Measurements from ENCODE around the gene PFN4. TPM values are rescaled to one million over a fixed set of nuclear protein-coding genes. Genes with fewer than 3 reads are reported as not detected.
"Not testable (repeated sequence)": the region's sequence is repeated elsewhere in the genome, so short reads cannot be mapped to it uniquely, and the experiment has no call there.

PFN4 gene
- not detected for total RNA-seq

- H3K27ac Mint-ChIP-seq: peak within 1 kb of the TSS; percentile 89 to 90
- ATAC-seq: peak; percentile 94 to 96
- peaks cover 0 to 9% of the 10 kb centered on the region in 2 donors for H3K36me3 Mint-ChIP-seq
- DNase-seq (ENCODE audit: low spot score in 2 of 2): peak; percentile 78
- H3K9me3 Mint-ChIP-seq: no peaks in the 10 kb centered on the region
Measured at GRCh38 chr2:24123195-24123921, at the start of gene PFN4, which contains the start of gene FAM228B. PFN4 (minus strand) TSS chr2:24123334; CDS start chr2:24122535, 799 bp downstream. FAM228B (plus strand) TSS chr2:24123469; CDS start chr2:24124362, 893 bp downstream.

GRCh38 chr2:24169023-24169422 is 45.9 kb upstream of the PFN4 start:
- H3K36me3 Mint-ChIP-seq: peaks cover 0 to 4% of the 10 kb centered on the region in 2 donors
- H3K27ac Mint-ChIP-seq: no peak overlapping the region
- no peak for DNase-seq (ENCODE audit: low spot score in 2 of 2)
- ATAC-seq: no peak
- H3K9me3 Mint-ChIP-seq: no peaks in the 10 kb centered on the region

GRCh38 chr2:24164416-24164973 is 41.4 kb upstream of the PFN4 start:
- Mint-ChIP-seq H3K9me3 (no peaks in the 10 kb centered on the region), H3K27ac (no peak overlapping the region), H3K36me3 (no peaks in the 10 kb centered on the region)
- ATAC-seq (peak; percentile 86 to 100), DNase-seq (ENCODE audit: low spot score in 2 of 2) (peak in 1 of 2 donors; percentile 82)

- DNase-seq (ENCODE audit: low spot score in 2 of 2) (no peak), ATAC-seq (no peak)
- Mint-ChIP-seq H3K36me3 (no peaks in the 10 kb centered on the region), H3K27ac (no peak overlapping the region), H3K9me3 (no peaks in the 10 kb centered on the region)
Measured at GRCh38 chr2:24163601-24164000, 40.5 kb upstream of the PFN4 start.

- no peak overlapping the region for H3K27ac Mint-ChIP-seq
- DNase-seq (ENCODE audit: low spot score in 2 of 2) (no peak), ATAC-seq (no peak)
- no peaks in the 10 kb centered on the region for H3K36me3 Mint-ChIP-seq
- H3K9me3 Mint-ChIP-seq: no peaks in the 10 kb centered on the region
Measured at GRCh38 chr2:24163186-24163585, 40.1 kb upstream of the PFN4 start.

- no peak for DNase-seq (ENCODE audit: low spot score in 2 of 2)
- H3K9me3 Mint-ChIP-seq: no peaks in the 10 kb centered on the region
- no peak overlapping the region for H3K27ac Mint-ChIP-seq
- H3K36me3 Mint-ChIP-seq: no peaks in the 10 kb centered on the region
- ATAC-seq: no peak
Measured at GRCh38 chr2:24162494-24162893, 39.4 kb upstream of the PFN4 start.

GRCh38 chr2:24160761-24161160 is 37.6 kb upstream of the PFN4 start:
- DNase-seq (ENCODE audit: low spot score in 2 of 2): no peak
- ATAC-seq: no peak
- Mint-ChIP-seq H3K36me3 (no peaks in the 10 kb centered on the region), H3K27ac (no peak overlapping the region), H3K9me3 (no peaks in the 10 kb centered on the region)

GRCh38 chr2:24159708-24160107 is 36.6 kb upstream of the PFN4 start:
- Mint-ChIP-seq H3K27ac (no peak overlapping the region), H3K9me3 (no peaks in the 10 kb centered on the region), H3K36me3 (no peaks in the 10 kb centered on the region)
- ATAC-seq (no peak), DNase-seq (ENCODE audit: low spot score in 2 of 2) (no peak)

GRCh38 chr2:24158131-24158530 is 35.0 kb upstream of the PFN4 start:
- no peaks in the 10 kb centered on the region for H3K9me3 Mint-ChIP-seq
- DNase-seq (ENCODE audit: low spot score in 2 of 2) (no peak), ATAC-seq (no peak)
- no peaks in the 10 kb centered on the region for H3K36me3 Mint-ChIP-seq
- H3K27ac Mint-ChIP-seq: no peak overlapping the region

GRCh38 chr2:24153478-24153877 is 30.3 kb upstream of the PFN4 start:
- DNase-seq (ENCODE audit: low spot score in 2 of 2) (no peak), ATAC-seq (no peak)
- H3K27ac Mint-ChIP-seq: no peak overlapping the region
- H3K36me3 Mint-ChIP-seq: peaks cover 8% of the 10 kb centered on the region in 2 donors
- H3K9me3 Mint-ChIP-seq: peaks cover 6 to 9% of the 10 kb centered on the region in 2 donors

GRCh38 chr2:24152413-24153197 is 29.5 kb upstream of the PFN4 start:
- ATAC-seq: no peak
- peak overlapping the region in 1 of 2 donors; percentile 26 for H3K27ac Mint-ChIP-seq
- peaks cover 15% of the 10 kb centered on the region in 2 donors for H3K36me3 Mint-ChIP-seq
- peaks cover 6 to 14% of the 10 kb centered on the region in 2 donors for H3K9me3 Mint-ChIP-seq
- DNase-seq (ENCODE audit: low spot score in 2 of 2): no peak

- Mint-ChIP-seq H3K27ac (no peak overlapping the region), H3K36me3 (peaks cover 20% of the 10 kb centered on the region in 2 donors), H3K9me3 (peaks cover 11 to 18% of the 10 kb centered on the region in 2 donors)
- DNase-seq (ENCODE audit: low spot score in 2 of 2) (no peak), ATAC-seq (no peak)
Measured at GRCh38 chr2:24147364-24147763, 24.2 kb upstream of the PFN4 start.

GRCh38 chr2:24140305-24140704 is 17.2 kb upstream of the PFN4 start:
- not testable (repeated sequence) for H3K27ac Mint-ChIP-seq; H3K9me3 Mint-ChIP-seq; ATAC-seq; H3K36me3 Mint-ChIP-seq; DNase-seq (ENCODE audit: low spot score in 2 of 2)

GRCh38 chr2:24132543-24132942 is 9.4 kb upstream of the PFN4 start:
- ATAC-seq (no peak), DNase-seq (ENCODE audit: low spot score in 2 of 2) (no peak)
- peaks cover 7% of the 10 kb centered on the region in 2 donors for H3K9me3 Mint-ChIP-seq
- no peak overlapping the region for H3K27ac Mint-ChIP-seq
- peaks cover 15 to 17% of the 10 kb centered on the region in 2 donors for H3K36me3 Mint-ChIP-seq

GRCh38 chr2:24125956-24126355 is 2.8 kb upstream of the PFN4 start:
- ATAC-seq: no peak
- no peaks in the 10 kb centered on the region for H3K9me3 Mint-ChIP-seq
- DNase-seq (ENCODE audit: low spot score in 2 of 2): no peak
- H3K36me3 Mint-ChIP-seq: peaks cover 0 to 9% of the 10 kb centered on the region in 2 donors
- no peak overlapping the region for H3K27ac Mint-ChIP-seq

GRCh38 chr2:24123922-24124580 is 917 bp upstream of the PFN4 start:
- ATAC-seq (no peak), DNase-seq (ENCODE audit: low spot score in 2 of 2) (no peak)
- Mint-ChIP-seq H3K36me3 (peaks cover 0 to 9% of the 10 kb centered on the region in 2 donors), H3K9me3 (no peaks in the 10 kb centered on the region), H3K27ac (peak overlapping the region; percentile 45 to 73)
